MCF 10A (cell line): ENCODE data around the gene PTPRM. TPM values are rescaled to one million over a fixed set of nuclear protein-coding genes. Genes with fewer than 3 reads are reported as not detected.

ENCODE experiments used
- BruUV-seq: library from RNA; stranded (reverse); fragments of 400-500 nt; replicated peaks from 2 replicates; lab custom pipeline; 2021; lab: Mats Ljungman, UMichigan
- CTCF ChIA-PET: fragments of 300-600 bp; sonication (Branson Sonifier 250); formaldehyde crosslinking; extraction: SDS; loops from one replicate; lab custom pipeline; 2021; ENCODE audit warnings: antibody characterized with exemption, inconsistent platforms; lab: Yijun Ruan, JAX
- POLR2A ChIA-PET: fragments of 300-600, 350-650 bp; sonication (Branson Sonifier 250); formaldehyde crosslinking; extraction: SDS; loops from one replicate; lab custom pipeline; 2020; ENCODE audit warnings: antibody characterized with exemption, inconsistent platforms; lab: Yijun Ruan, JAX
- DNase-seq: peaks from one replicate; pipeline ENCODE4 v3.0.0-alpha.2; 2018; ENCODE audit not compliant: unreplicated experiment
- H3K27ac Mint-ChIP-seq: one replicate; pipeline ENCODE4 v1.8.0; 2022; ENCODE audit warnings: mild to moderate bottlenecking, low read depth, mixed read lengths; ENCODE audit not compliant: unreplicated experiment
- H3K27me3 Mint-ChIP-seq: one replicate; pipeline ENCODE4 v1.8.0; 2022; ENCODE audit warnings: mixed read lengths; ENCODE audit not compliant: insufficient read depth, unreplicated experiment
- H3K36me3 Mint-ChIP-seq: one replicate; pipeline ENCODE4 v1.8.0; 2022; ENCODE audit warnings: mild to moderate bottlenecking, moderate library complexity, mixed read lengths; ENCODE audit not compliant: insufficient read depth, unreplicated experiment
- H3K4me1 Mint-ChIP-seq: one replicate; pipeline ENCODE4 v1.8.0; 2022; ENCODE audit warnings: mixed read lengths; ENCODE audit not compliant: insufficient read depth, unreplicated experiment
- H3K4me3 Mint-ChIP-seq: one replicate; pipeline ENCODE4 v1.8.0; 2022; ENCODE audit warnings: mild to moderate bottlenecking, moderate library complexity, mixed read lengths; ENCODE audit not compliant: unreplicated experiment
- H3K9me3 Mint-ChIP-seq: one replicate; pipeline ENCODE4 v1.8.0; 2022; ENCODE audit warnings: mixed read lengths; ENCODE audit not compliant: unreplicated experiment
- intact Hi-C: fragments of 100-400 bp; cut with micrococcal nuclease; formaldehyde crosslinking; loops from 2 replicates; pipeline ENCODE4 v1.14.1; 2022
- total RNA-seq: library from RNA; stranded (reverse); gene quantifications from 2 replicates; pipeline ENCODE4 v1.2.3, GENCODE V29; 2022
- TF ChIP-seq, protein P1 (sequence below): fragments of 200-600 bp; IDR thresholded peaks from one replicate; pipeline ENCODE4 v1.8.0; 2022; ENCODE audit warnings: antibody characterized with exemption, mild to moderate bottlenecking; ENCODE audit not compliant: unreplicated experiment

PTPRM gene
- total RNA-seq, 1 experiment from 2014 or later, result 82.8 TPM

DNA sequence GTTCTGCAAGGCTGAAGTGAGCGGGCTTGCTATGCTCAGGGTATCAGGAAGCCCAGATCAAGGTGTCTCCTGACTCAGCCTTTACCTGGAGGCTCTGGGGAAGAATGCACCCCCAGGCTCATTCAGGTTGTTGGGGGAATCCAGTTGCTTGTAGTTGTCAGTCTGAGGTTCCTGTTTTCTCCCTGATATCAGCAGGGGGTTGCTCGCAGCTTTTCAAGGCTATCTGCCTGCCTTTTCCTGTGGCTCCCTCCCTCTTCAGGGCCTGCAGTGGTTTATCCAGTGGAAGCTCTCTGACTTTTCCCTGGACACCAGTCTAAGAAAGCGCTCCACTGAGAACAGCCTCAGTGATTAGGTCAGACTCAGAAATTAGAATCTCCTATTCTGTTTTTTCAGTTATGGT is 116.6 kb downstream of the PTPRM start:
- no peaks in the 10 kb centered on the region for H3K9me3 Mint-ChIP-seq
- ChIA-PET POLR2A (interaction anchor here (0.6 kb wide), 1 partner anchor 1451 kb away, joined by 8 read pairs; no protein-coding TSS in a partner anchor), CTCF (no interaction called here)
- intact Hi-C loops, result no loop called here
- BruUV-seq, result no TSS peak
- no peak overlapping the region for H3K4me3 Mint-ChIP-seq
- no peak overlapping the region for H3K27ac Mint-ChIP-seq
- no peaks in the 10 kb centered on the region for H3K36me3 Mint-ChIP-seq
- TF ChIP-seq, protein P1, sequence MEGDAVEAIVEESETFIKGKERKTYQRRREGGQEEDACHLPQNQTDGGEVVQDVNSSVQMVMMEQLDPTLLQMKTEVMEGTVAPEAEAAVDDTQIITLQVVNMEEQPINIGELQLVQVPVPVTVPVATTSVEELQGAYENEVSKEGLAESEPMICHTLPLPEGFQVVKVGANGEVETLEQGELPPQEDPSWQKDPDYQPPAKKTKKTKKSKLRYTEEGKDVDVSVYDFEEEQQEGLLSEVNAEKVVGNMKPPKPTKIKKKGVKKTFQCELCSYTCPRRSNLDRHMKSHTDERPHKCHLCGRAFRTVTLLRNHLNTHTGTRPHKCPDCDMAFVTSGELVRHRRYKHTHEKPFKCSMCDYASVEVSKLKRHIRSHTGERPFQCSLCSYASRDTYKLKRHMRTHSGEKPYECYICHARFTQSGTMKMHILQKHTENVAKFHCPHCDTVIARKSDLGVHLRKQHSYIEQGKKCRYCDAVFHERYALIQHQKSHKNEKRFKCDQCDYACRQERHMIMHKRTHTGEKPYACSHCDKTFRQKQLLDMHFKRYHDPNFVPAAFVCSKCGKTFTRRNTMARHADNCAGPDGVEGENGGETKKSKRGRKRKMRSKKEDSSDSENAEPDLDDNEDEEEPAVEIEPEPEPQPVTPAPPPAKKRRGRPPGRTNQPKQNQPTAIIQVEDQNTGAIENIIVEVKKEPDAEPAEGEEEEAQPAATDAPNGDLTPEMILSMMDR, result no peak
- DNase-seq, result no peak
- H3K27me3 Mint-ChIP-seq, result no peaks in the 10 kb centered on the region
- peaks cover 15% of the 10 kb centered on the region for H3K4me1 Mint-ChIP-seq

DNA sequence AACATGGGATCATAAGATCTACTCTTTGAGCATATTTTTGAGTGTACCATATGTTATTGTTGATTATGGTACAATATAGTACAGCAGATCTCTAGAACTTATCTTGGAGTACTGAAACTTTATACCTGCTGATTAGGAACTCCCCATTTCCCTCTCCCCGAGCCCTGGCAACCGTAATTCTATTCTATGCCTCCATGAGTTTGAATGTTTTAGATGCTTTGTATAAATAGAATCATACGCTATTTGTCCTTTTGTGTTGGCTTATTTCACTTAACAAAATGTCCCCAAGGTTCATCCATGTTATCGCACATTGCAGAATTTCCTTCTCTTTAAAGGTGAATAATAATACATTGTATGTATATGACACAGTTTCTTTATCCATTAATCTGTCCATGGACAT is 117.2 kb downstream of the PTPRM start:
- ChIA-PET POLR2A (interaction anchor here (0.6 kb wide), 1 partner anchor 1450 kb away, joined by 8 read pairs; no protein-coding TSS in a partner anchor), CTCF (interaction anchor here (0.7 kb wide), 1 partner anchor 592 kb away, joined by 3 read pairs; no protein-coding TSS in a partner anchor)
- no peaks in the 10 kb centered on the region for H3K36me3 Mint-ChIP-seq
- H3K4me3 Mint-ChIP-seq, result no peak overlapping the region
- peaks cover 15% of the 10 kb centered on the region for H3K4me1 Mint-ChIP-seq
- H3K9me3 Mint-ChIP-seq, result no peaks in the 10 kb centered on the region
- H3K27ac Mint-ChIP-seq, result peak overlapping the region; percentile 88
- TF ChIP-seq, protein P1, result no peak
- TSS peak; percentile 88 for BruUV-seq
- no peaks in the 10 kb centered on the region for H3K27me3 Mint-ChIP-seq
- intact Hi-C loops, result no loop called here
- no peak for DNase-seq

DNA sequence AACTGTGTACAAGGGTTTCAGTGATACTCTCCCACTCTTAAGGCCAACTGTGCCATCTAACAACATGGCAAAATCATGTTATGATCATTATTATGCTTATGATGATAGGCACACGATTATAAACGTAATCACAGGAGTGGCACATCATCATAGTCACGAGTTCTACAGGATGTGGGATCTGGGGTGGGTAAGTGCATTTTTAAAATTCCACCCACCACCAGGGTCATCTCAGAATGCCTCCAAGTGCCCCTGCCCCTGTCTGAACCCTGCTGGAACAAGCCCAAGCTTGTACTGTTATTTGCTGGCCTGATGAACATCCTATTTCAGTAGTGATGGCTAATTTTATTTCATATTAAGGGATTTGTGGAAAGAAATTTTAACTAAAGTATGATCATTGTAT is 117.8 kb downstream of the PTPRM start:
- BruUV-seq, result no TSS peak
- ChIA-PET CTCF (interaction anchor here (0.7 kb wide), 1 partner anchor 592 kb away, joined by 3 read pairs; no protein-coding TSS in a partner anchor), POLR2A (no interaction called here)
- Mint-ChIP-seq H3K9me3 (no peaks in the 10 kb centered on the region), H3K4me3 (no peak overlapping the region), H3K4me1 (peaks cover 15% of the 10 kb centered on the region), H3K27ac (peak overlapping the region; percentile 88), H3K36me3 (no peaks in the 10 kb centered on the region), H3K27me3 (no peaks in the 10 kb centered on the region)
- TF ChIP-seq, protein P1, result no peak
- intact Hi-C loops, result no loop called here
- DNase-seq, result no peak

DNA sequence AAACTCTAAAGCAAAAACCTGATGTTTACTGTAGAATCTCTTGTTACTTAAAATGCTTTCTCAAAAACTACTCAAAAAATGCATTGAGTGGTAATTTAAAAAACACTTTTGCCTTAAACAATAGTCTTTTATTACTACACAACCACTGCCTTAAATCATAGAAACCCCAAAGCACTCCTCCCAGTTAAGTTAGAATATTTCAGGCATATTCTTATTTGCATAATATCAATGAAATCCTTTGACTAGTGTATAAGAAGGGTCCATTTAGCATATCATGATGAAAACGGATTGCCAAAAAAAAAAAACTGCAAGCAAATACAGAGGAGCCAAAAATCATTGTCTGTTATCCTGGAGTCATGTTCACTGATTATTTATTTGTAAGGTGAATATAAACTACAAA is 119.2 kb downstream of the PTPRM start:
- CTCF ChIA-PET, result no interaction called here
- intact Hi-C loops, result no loop called here
- H3K36me3 Mint-ChIP-seq, result no peaks in the 10 kb centered on the region
- no TSS peak for BruUV-seq
- POLR2A ChIA-PET, result no interaction called here
- H3K4me1 Mint-ChIP-seq, result peaks cover 15% of the 10 kb centered on the region
- H3K9me3 Mint-ChIP-seq, result no peaks in the 10 kb centered on the region
- H3K27ac Mint-ChIP-seq, result no peak overlapping the region
- DNase-seq, result no peak
- H3K27me3 Mint-ChIP-seq, result no peaks in the 10 kb centered on the region
- no peak overlapping the region for H3K4me3 Mint-ChIP-seq
- TF ChIP-seq, protein P1, result no peak
